ENCODE measurements around the gene GDPD5.

Gene GDPD5

GRCh38 chr11:75400146-75400865, 125.4 kb downstream of the GDPD5 start:
- Histone ChIP-seq H3K9me3 (ENCODE audit: control insufficient read depth, low read depth, low read length) (no peaks in the 10 kb centered on the region), H3K36me3 (ENCODE audit: control insufficient read depth, low read depth, low read length) (peaks cover 45% of the 10 kb centered on the region), H3K9ac (ENCODE audit: low read length) (peak overlapping the region; percentile 96), H3K27me3 (ENCODE audit: control insufficient read depth, insufficient read depth, low read length) (no peaks in the 10 kb centered on the region), H3K27ac (ENCODE audit: low read length) (peak overlapping the region; percentile 87), H3K4me1 (ENCODE audit: control insufficient read depth, low read depth, low read length) (peaks cover 7% of the 10 kb centered on the region), H3K4me3 (ENCODE audit: low read length) (peak overlapping the region; percentile 94)

DNA sequence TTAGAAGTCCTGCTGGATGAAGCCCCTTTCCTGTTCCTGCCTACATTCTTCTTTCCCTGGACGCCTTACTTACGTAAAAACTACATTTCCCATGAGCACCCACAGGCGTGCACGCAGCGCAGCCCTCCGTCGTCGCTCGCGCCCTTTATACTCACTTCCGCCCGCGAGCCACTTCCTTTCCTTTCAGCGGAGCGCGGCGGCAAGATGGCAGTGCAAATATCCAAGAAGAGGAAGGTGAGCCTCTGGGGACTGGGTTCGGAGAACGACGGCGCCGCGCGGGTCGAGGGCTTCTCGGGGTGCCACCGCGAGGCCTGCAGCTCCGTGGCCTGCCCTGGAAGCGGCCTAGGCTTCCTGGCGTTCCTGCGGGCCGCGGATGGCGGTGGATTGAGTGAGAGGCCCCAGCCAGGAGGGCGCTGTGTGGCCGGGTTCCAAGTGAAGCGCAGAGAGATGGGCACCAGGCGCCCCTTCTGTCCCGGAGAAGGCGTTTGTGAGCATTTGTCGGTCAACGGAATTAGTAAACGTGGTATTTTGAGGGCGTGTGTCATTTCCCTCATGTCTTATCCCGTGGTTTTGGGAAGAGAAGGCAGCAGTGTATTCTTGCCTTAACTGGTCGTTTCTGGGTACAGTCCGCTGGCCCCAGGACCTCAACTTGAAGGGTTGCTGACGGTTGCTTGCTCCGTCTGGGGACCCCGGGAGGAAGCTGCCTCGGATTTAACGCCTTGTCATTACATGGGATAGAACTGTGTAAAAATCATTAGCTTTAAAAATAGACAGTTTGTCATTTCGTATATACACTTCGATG, 126.2 kb downstream of the GDPD5 start, which contains the start of gene RPS3:
Gene RPS3 (plus strand): TSS at position 175 of the 802 bp plus-strand sequence. CDS start 30 bp downstream, at position 205.
- H3K36me3 ChIP-seq (ENCODE audit: control insufficient read depth, low read depth, low read length): peaks cover 37% of the 10 kb centered on the region
- H3K4me3 ChIP-seq (ENCODE audit: low read length): peak within 1 kb of the TSS; percentile 94
- peaks cover 7% of the 10 kb centered on the region for H3K4me1 ChIP-seq (ENCODE audit: control insufficient read depth, low read depth, low read length)
- H3K9ac ChIP-seq (ENCODE audit: low read length): peak within 1 kb of the TSS; percentile 96
- no peaks in the 10 kb centered on the region for H3K27me3 ChIP-seq (ENCODE audit: control insufficient read depth, insufficient read depth, low read length)
- peak within 1 kb of the TSS; percentile 87 for H3K27ac ChIP-seq (ENCODE audit: low read length)
- no peaks in the 10 kb centered on the region for H3K9me3 ChIP-seq (ENCODE audit: control insufficient read depth, low read depth, low read length)

DNA sequence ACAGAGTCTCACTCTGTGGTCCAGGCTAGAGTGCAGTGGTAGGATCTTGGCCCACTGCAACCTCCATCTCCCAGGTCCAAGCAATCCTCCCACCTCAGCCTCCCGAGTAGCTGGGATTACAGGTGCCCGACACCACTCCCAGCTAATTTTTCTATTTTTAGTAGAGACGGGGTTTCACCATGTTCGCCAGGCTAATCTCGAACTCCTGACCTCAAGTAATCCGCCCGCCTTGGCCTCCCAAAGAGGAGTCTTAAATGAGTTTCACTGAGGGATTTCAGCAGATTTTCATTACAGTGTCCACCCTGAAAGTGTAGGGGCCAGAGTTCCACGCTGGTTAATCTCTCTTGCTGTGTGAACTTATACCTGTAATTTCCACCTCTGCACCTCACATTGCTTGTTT, 126.8 kb downstream of the GDPD5 start:
- H3K9me3 ChIP-seq (ENCODE audit: control insufficient read depth, low read depth, low read length): no peaks in the 10 kb centered on the region
- H3K4me1 ChIP-seq (ENCODE audit: control insufficient read depth, low read depth, low read length): peaks cover 7% of the 10 kb centered on the region
- H3K36me3 ChIP-seq (ENCODE audit: control insufficient read depth, low read depth, low read length): peaks cover 31% of the 10 kb centered on the region
- no peak overlapping the region for H3K4me3 ChIP-seq (ENCODE audit: low read length)
- H3K27ac ChIP-seq (ENCODE audit: low read length): no peak overlapping the region
- no peaks in the 10 kb centered on the region for H3K27me3 ChIP-seq (ENCODE audit: control insufficient read depth, insufficient read depth, low read length)
- H3K9ac ChIP-seq (ENCODE audit: low read length): no peak overlapping the region

DNA sequence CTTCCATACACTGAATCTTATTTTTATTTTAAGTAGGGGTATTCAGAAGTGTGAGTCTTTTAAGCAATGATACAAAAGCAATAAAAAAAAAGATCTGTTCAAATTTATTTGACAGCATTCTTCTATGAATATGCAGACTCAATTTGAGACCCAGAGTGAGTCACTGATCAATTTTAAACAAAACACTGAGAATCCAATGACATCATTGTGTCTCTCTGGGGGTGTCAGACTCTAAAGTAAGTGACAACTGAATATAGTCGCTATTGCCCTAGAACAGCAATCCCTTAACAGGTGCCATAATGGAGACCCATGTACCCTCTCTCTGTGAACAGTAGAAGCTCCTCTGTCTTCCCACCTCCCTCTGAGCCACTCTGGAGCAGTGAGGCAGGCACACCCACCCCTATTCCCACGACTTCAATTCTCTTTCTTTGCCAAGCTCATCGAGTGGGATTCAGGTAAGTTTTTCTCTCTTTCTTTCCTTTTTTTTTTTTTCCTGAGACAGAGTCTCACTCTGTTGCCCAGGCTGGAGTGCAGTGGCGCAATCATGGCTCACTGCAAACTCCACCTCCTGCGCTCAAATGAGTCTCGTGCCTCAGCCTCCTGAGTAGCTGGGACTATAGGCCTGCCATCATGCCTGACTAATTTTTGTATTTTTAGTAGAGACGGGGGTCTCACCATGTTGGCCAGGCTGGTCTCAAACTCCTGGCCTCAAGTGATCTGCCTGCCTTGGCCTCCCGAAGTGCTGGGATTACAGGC, 131.5 kb downstream of the GDPD5 start:
- Histone ChIP-seq H3K4me1 (ENCODE audit: control insufficient read depth, low read depth, low read length) (no peaks in the 10 kb centered on the region), H3K27ac (ENCODE audit: low read length) (no peak overlapping the region)

GRCh38 chr11:75389925-75390324, 135.8 kb downstream of the GDPD5 start:
- peaks cover 4% of the 10 kb centered on the region for H3K4me1 ChIP-seq (ENCODE audit: control insufficient read depth, low read depth, low read length)
- no peak overlapping the region for H3K4me3 ChIP-seq (ENCODE audit: low read length)
- H3K27ac ChIP-seq (ENCODE audit: low read length): no peak overlapping the region
- no peaks in the 10 kb centered on the region for H3K9me3 ChIP-seq (ENCODE audit: control insufficient read depth, low read depth, low read length)
- no peaks in the 10 kb centered on the region for H3K36me3 ChIP-seq (ENCODE audit: control insufficient read depth, low read depth, low read length)
- no peaks in the 10 kb centered on the region for H3K27me3 ChIP-seq (ENCODE audit: control insufficient read depth, insufficient read depth, low read length)
- H3K9ac ChIP-seq (ENCODE audit: low read length): no peak overlapping the region

More for the DNA sequence above, 131.5 kb downstream of the GDPD5 start:
- Histone ChIP-seq H3K27me3 (ENCODE audit: control insufficient read depth, insufficient read depth, low read length) (no peaks in the 10 kb centered on the region), H3K9me3 (ENCODE audit: control insufficient read depth, low read depth, low read length) (no peaks in the 10 kb centered on the region), H3K4me3 (ENCODE audit: low read length) (no peak overlapping the region), H3K9ac (ENCODE audit: low read length) (no peak overlapping the region), H3K36me3 (ENCODE audit: control insufficient read depth, low read depth, low read length) (no peaks in the 10 kb centered on the region)

GRCh38 chr11:75389276-75389605, 136.5 kb downstream of the GDPD5 start:
- H3K9ac ChIP-seq (ENCODE audit: low read length): no peak overlapping the region
- H3K9me3 ChIP-seq (ENCODE audit: control insufficient read depth, low read depth, low read length): no peaks in the 10 kb centered on the region
- H3K36me3 ChIP-seq (ENCODE audit: control insufficient read depth, low read depth, low read length): no peaks in the 10 kb centered on the region
- H3K4me1 ChIP-seq (ENCODE audit: control insufficient read depth, low read depth, low read length): peaks cover 4% of the 10 kb centered on the region
- H3K4me3 ChIP-seq (ENCODE audit: low read length): no peak overlapping the region
- H3K27me3 ChIP-seq (ENCODE audit: control insufficient read depth, insufficient read depth, low read length): no peaks in the 10 kb centered on the region
- H3K27ac ChIP-seq (ENCODE audit: low read length): no peak overlapping the region

- Histone ChIP-seq H3K9me3 (ENCODE audit: control insufficient read depth, low read depth, low read length) (no peaks in the 10 kb centered on the region), H3K4me1 (ENCODE audit: control insufficient read depth, low read depth, low read length) (peaks cover 4% of the 10 kb centered on the region), H3K4me3 (ENCODE audit: low read length) (no peak overlapping the region), H3K36me3 (ENCODE audit: control insufficient read depth, low read depth, low read length) (no peaks in the 10 kb centered on the region), H3K9ac (ENCODE audit: low read length) (no peak overlapping the region), H3K27me3 (ENCODE audit: control insufficient read depth, insufficient read depth, low read length) (no peaks in the 10 kb centered on the region), H3K27ac (ENCODE audit: low read length) (no peak overlapping the region)
These were observed 137.1 kb downstream of the GDPD5 start for GRCh38 chr11:75388386-75389275.

- no peak overlapping the region for H3K9ac ChIP-seq (ENCODE audit: low read length)
- no peaks in the 10 kb centered on the region for H3K9me3 ChIP-seq (ENCODE audit: control insufficient read depth, low read depth, low read length)
- no peaks in the 10 kb centered on the region for H3K27me3 ChIP-seq (ENCODE audit: control insufficient read depth, insufficient read depth, low read length)
- H3K27ac ChIP-seq (ENCODE audit: low read length): no peak overlapping the region
- no peaks in the 10 kb centered on the region for H3K36me3 ChIP-seq (ENCODE audit: control insufficient read depth, low read depth, low read length)
- H3K4me3 ChIP-seq (ENCODE audit: low read length): no peak overlapping the region
- H3K4me1 ChIP-seq (ENCODE audit: control insufficient read depth, low read depth, low read length): peaks cover 4% of the 10 kb centered on the region
These were observed 137.9 kb downstream of the GDPD5 start for GRCh38 chr11:75387736-75388294.

- H3K9ac ChIP-seq (ENCODE audit: low read length): no peak overlapping the region
These were observed 138.7 kb downstream of the GDPD5 start for GRCh38 chr11:75386942-75387630.

More at GRCh38 chr11:75386942-75387630, 138.7 kb downstream of the GDPD5 start:
- Histone ChIP-seq H3K4me1 (ENCODE audit: control insufficient read depth, low read depth, low read length) (peaks cover 4% of the 10 kb centered on the region), H3K4me3 (ENCODE audit: low read length) (no peak overlapping the region), H3K36me3 (ENCODE audit: control insufficient read depth, low read depth, low read length) (no peaks in the 10 kb centered on the region), H3K27ac (ENCODE audit: low read length) (no peak overlapping the region), H3K9me3 (ENCODE audit: control insufficient read depth, low read depth, low read length) (no peaks in the 10 kb centered on the region), H3K27me3 (ENCODE audit: control insufficient read depth, insufficient read depth, low read length) (no peaks in the 10 kb centered on the region)
